ENCODE data around the gene ONECUT3.

The ONECUT3 gene

GRCh38 chr19:1805401-1806183, 52.3 kb downstream of the ONECUT3 start:
- Histone ChIP-seq H2BK15ac (ENCODE audit: low read depth, poor library complexity, severe bottlenecking) (no peak overlapping the region), H3K4ac (ENCODE audit: low read depth in 1 of 2, low read length in 2 of 2) (no peak overlapping the region), H3K27me3 (ENCODE audit: control insufficient read depth in 1 of 2, insufficient read depth in 1 of 2, low read length in 2 of 2) (peaks cover 0 to 4% of the 10 kb centered on the region in 2 experiments), H3K9ac (ENCODE audit: low read length) (no peak overlapping the region), H2BK5ac (ENCODE audit: low read depth, low read length, poor library complexity, severe bottlenecking) (no peak overlapping the region), H3K4me3 (ENCODE audit: insufficient read depth in 1 of 2, low read depth in 1 of 2, low read length in 2 of 2) (no peak overlapping the region), H2AK5ac (ENCODE audit: low read length, severe bottlenecking) (no peak overlapping the region), H3K79me1 (replicated peaks; ENCODE audit: low read length, poor library complexity, severe bottlenecking) (no peaks in the 10 kb centered on the region), H3K14ac (ENCODE audit: low read length in 2 of 2) (no peak overlapping the region), H3K4me1 (ENCODE audit: control insufficient read depth, insufficient read depth, low read depth, low read length) (peaks cover 3% of the 10 kb centered on the region), H2AFZ (ENCODE audit: low read depth, low read length) (no peak overlapping the region), H3K23ac (ENCODE audit: low read length in 2 of 2) (no peak overlapping the region), H3K18ac (ENCODE audit: low read depth in 1 of 2, low read length in 2 of 2) (no peak overlapping the region), H3K9me3 (ENCODE audit: control insufficient read depth, low read length) (no peaks in the 10 kb centered on the region), H2BK12ac (ENCODE audit: low read length in 2 of 2) (no peak overlapping the region), H4K8ac (ENCODE audit: low read length) (no peak overlapping the region), H3K4me2 (ENCODE audit: low read length, poor library complexity, severe bottlenecking) (no peak overlapping the region), H4K91ac (ENCODE audit: low read length) (no peak overlapping the region), H2BK120ac (ENCODE audit: low read depth, low read length) (no peak overlapping the region), H3K27ac (ENCODE audit: low read length, poor library complexity, severe bottlenecking) (no peak overlapping the region), H3K36me3 (ENCODE audit: control insufficient read depth in 1 of 2, insufficient read depth in 2 of 2, low read depth in 1 of 2, low read length in 2 of 2) (peaks cover 0 to 45% of the 10 kb centered on the region in 2 experiments)
- WGBS = 93% methylated on average over 17 of the region's 24 CpGs
- no peak for DNase-seq

GRCh38 chr19:1806184-1807029, 53.1 kb downstream of the ONECUT3 start:
- H2AFZ ChIP-seq (ENCODE audit: low read depth, low read length) = no peak overlapping the region
- no peak overlapping the region for H3K9ac ChIP-seq (ENCODE audit: low read length)
- no peak overlapping the region for H4K91ac ChIP-seq (ENCODE audit: low read length)
- H3K27me3 ChIP-seq (ENCODE audit: control insufficient read depth in 1 of 2, insufficient read depth in 1 of 2, low read length in 2 of 2) = peaks cover 0 to 4% of the 10 kb centered on the region in 2 experiments
- WGBS = 91% methylated on average over 45 of the region's 45 CpGs
- H2BK15ac ChIP-seq (ENCODE audit: low read depth, poor library complexity, severe bottlenecking) = no peak overlapping the region
- H3K27ac ChIP-seq (ENCODE audit: low read length, poor library complexity, severe bottlenecking) = no peak overlapping the region
- no peak overlapping the region for H3K18ac ChIP-seq (ENCODE audit: low read depth in 1 of 2, low read length in 2 of 2)
- peaks cover 0 to 45% of the 10 kb centered on the region in 2 experiments for H3K36me3 ChIP-seq (ENCODE audit: control insufficient read depth in 1 of 2, insufficient read depth in 2 of 2, low read depth in 1 of 2, low read length in 2 of 2)
- H3K79me1 ChIP-seq (replicated peaks; ENCODE audit: low read length, poor library complexity, severe bottlenecking) = no peaks in the 10 kb centered on the region
- no peak overlapping the region for H2AK5ac ChIP-seq (ENCODE audit: low read length, severe bottlenecking)
- H3K4ac ChIP-seq (ENCODE audit: low read depth in 1 of 2, low read length in 2 of 2) = no peak overlapping the region
- H3K14ac ChIP-seq (ENCODE audit: low read length in 2 of 2) = no peak overlapping the region
- no peak overlapping the region for H3K23ac ChIP-seq (ENCODE audit: low read length in 2 of 2)
- no peak overlapping the region for H3K4me2 ChIP-seq (ENCODE audit: low read length, poor library complexity, severe bottlenecking)
- H3K4me1 ChIP-seq (ENCODE audit: control insufficient read depth, insufficient read depth, low read depth, low read length) = peaks cover 9% of the 10 kb centered on the region
- no peak overlapping the region for H2BK120ac ChIP-seq (ENCODE audit: low read depth, low read length)
- H3K4me3 ChIP-seq (ENCODE audit: insufficient read depth in 1 of 2, low read depth in 1 of 2, low read length in 2 of 2) = no peak overlapping the region
- H2BK12ac ChIP-seq (ENCODE audit: low read length in 2 of 2) = no peak overlapping the region
- DNase-seq = no peak
- no peaks in the 10 kb centered on the region for H3K9me3 ChIP-seq (ENCODE audit: control insufficient read depth, low read length)
- H4K8ac ChIP-seq (ENCODE audit: low read length) = no peak overlapping the region
- H2BK5ac ChIP-seq (ENCODE audit: low read depth, low read length, poor library complexity, severe bottlenecking) = no peak overlapping the region

DNA sequence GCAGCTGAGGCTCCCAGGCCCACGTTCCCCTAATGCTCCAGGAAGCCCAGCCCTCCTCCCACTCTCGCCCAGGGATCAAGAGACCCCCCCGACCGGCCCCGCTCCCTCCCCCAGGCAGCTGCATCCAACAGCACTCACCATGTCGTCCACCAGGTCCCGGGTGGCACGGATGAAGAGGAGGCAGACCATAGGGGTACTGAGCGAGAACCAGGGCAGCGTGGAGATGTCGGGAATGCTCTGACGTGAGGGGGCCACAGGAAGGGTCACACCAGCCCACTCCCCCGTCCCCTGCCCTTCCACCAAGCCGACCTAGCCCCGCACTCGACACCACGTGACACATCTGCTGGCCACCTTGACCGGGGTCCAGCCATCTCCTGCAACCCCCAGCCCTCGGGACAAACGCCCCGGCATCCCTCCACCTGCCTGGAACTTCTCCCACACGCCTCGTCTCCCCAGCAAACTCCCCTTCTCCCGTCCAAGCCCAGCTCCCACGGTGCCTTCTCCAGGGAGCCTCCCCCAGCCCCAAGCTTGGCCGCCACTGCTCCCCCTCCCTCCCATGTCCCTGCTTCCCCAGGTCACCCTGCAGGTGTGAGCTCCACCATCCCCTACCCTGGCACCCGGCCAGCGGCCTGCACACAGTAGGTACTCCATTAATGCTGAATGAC, 53.9 kb downstream of the ONECUT3 start:
- Histone ChIP-seq H2BK15ac (ENCODE audit: low read depth, poor library complexity, severe bottlenecking) (no peak overlapping the region), H3K27me3 (ENCODE audit: control insufficient read depth in 1 of 2, insufficient read depth in 1 of 2, low read length in 2 of 2) (peaks cover 0 to 4% of the 10 kb centered on the region in 2 experiments), H4K91ac (ENCODE audit: low read length) (no peak overlapping the region), H2AK5ac (ENCODE audit: low read length, severe bottlenecking) (no peak overlapping the region), H3K4me2 (ENCODE audit: low read length, poor library complexity, severe bottlenecking) (no peak overlapping the region), H2AFZ (ENCODE audit: low read depth, low read length) (no peak overlapping the region), H3K4ac (ENCODE audit: low read depth in 1 of 2, low read length in 2 of 2) (no peak overlapping the region), H3K4me1 (ENCODE audit: control insufficient read depth, insufficient read depth, low read depth, low read length) (peaks cover 15% of the 10 kb centered on the region), H2BK120ac (ENCODE audit: low read depth, low read length) (no peak overlapping the region), H3K23ac (ENCODE audit: low read length in 2 of 2) (no peak overlapping the region), H3K79me1 (replicated peaks; ENCODE audit: low read length, poor library complexity, severe bottlenecking) (no peaks in the 10 kb centered on the region), H3K4me3 (ENCODE audit: insufficient read depth in 1 of 2, low read depth in 1 of 2, low read length in 2 of 2) (no peak overlapping the region), H3K9ac (ENCODE audit: low read length) (no peak overlapping the region), H4K8ac (ENCODE audit: low read length) (no peak overlapping the region), H2BK12ac (ENCODE audit: low read length in 2 of 2) (no peak overlapping the region), H2BK5ac (ENCODE audit: low read depth, low read length, poor library complexity, severe bottlenecking) (no peak overlapping the region), H3K9me3 (ENCODE audit: control insufficient read depth, low read length) (no peaks in the 10 kb centered on the region), H3K36me3 (ENCODE audit: control insufficient read depth in 1 of 2, insufficient read depth in 2 of 2, low read depth in 1 of 2, low read length in 2 of 2) (peaks cover 0 to 45% of the 10 kb centered on the region in 2 experiments), H3K27ac (ENCODE audit: low read length, poor library complexity, severe bottlenecking) (no peak overlapping the region), H3K14ac (ENCODE audit: low read length in 2 of 2) (no peak overlapping the region), H3K18ac (ENCODE audit: low read depth in 1 of 2, low read length in 2 of 2) (no peak overlapping the region)
- 86% methylated on average over 28 of the region's 28 CpGs for WGBS
- no peak for DNase-seq
